ENCODE measurements around the gene CAPN11.

DNA sequence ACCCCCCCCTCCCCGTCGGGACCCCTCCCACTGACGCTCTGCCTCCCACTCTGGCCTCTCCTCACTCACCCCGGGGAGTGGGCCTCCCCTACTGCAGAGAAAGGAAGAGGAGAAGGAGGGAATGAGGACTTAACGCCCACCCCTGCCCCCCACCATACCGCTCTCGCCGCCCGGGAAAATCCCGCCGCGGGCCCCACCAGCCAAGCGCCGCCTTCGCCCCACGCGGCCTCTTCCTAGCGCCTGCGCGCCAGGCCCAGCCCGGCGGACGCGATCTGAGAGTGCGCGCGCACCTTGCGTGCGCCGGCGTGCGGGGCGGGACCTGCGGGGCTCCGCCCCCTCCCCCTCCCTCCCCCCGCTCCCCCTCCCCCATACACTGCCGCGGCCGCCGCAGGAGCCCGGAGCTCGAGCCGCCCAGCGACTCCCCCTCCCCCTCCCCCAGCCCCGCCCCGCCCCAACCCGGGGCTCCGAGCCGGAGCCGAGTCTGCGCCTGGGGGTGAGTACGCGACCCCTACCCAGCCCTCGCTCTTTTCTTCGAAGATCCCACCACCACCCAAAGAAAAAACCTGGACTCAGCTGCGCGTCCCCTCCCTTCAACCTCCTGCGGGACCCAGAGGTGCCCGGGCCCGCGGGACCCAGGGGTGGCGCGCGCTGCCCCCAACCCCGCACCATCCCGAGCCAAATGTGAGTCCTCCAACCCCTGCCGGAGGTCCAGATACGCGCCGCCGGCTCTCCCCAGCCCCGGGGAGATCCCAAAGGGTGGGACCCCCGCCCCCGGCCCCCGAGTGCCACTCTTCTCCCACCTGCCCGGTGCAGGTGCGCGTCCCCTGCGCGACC is 31.2 kb upstream of the CAPN11 start, which contains the start of the genes MRPL14 and TMEM63B:
- TF ChIP-seq POLR2A (IDR thresholded peaks at IDR 0.05; ENCODE audit: low read depth, low read length), result peak; percentile 86
- TF ChIP-seq HDAC2 (IDR thresholded peaks at IDR 0.05), result no peak
- TF ChIP-seq NFYB (IDR thresholded peaks at IDR 0.05; ENCODE audit: insufficient read depth, low read depth, low read length), result no peak

All from GM12878 (cell line).